Stimulated activated CD4-positive, alpha-beta T cell treated with anti-CD3 and anti-CD28 coated beads, TNF-alpha, amount 100 ng/mL, for 1 hour (primary cell): ENCODE measurements around the gene AKAP13.

Experiments used
- DNase-seq, 3 donors: peaks; one replicate each; pipeline ENCODE4 v3.0.0-alpha.2; 2020; ENCODE audit warnings: low read depth in 3 of 3, low spot score in 1 of 3

AKAP13 gene

DNA sequence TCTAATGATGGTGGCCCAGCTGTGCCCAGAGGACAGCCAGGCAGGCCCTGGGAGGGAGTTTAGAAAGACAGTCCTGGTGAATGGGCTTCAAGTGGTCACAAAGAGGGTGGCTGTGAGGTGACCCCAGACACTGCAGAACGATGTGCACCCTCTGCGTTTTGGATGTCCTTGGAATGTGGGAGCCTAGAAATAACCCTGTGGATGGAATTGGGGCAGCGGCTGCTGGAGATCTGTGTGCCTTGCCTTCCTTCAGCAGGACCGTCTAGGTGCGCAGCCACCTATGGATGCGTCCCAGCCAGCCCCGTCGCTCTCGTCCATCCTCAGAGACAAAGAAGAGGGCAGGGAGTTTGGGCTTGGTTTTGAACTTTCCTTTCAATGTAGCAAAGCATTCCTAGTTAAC, 367.8 kb downstream of the AKAP13 start:
- DNase-seq = no peak

DNA sequence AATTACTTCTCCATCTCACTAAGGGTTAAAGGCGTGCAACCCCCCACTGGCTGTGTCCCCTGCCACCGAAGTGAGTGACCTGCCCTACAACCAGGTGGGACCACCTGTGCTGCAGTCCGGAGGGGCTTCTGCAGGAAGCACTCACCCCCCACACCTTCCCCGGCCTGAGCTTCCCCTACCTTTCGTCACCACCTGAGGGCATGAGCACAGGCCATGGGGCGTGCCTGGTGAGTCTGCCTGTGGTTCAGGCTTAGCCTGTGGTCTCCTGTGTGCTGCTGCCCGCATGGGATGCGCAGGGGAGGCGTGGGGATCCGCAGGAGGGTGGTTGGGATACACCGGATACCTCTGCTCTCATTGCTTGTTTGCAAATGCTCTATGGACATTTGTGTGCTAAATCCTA, 368.3 kb downstream of the AKAP13 start:
- no peak for DNase-seq

DNA sequence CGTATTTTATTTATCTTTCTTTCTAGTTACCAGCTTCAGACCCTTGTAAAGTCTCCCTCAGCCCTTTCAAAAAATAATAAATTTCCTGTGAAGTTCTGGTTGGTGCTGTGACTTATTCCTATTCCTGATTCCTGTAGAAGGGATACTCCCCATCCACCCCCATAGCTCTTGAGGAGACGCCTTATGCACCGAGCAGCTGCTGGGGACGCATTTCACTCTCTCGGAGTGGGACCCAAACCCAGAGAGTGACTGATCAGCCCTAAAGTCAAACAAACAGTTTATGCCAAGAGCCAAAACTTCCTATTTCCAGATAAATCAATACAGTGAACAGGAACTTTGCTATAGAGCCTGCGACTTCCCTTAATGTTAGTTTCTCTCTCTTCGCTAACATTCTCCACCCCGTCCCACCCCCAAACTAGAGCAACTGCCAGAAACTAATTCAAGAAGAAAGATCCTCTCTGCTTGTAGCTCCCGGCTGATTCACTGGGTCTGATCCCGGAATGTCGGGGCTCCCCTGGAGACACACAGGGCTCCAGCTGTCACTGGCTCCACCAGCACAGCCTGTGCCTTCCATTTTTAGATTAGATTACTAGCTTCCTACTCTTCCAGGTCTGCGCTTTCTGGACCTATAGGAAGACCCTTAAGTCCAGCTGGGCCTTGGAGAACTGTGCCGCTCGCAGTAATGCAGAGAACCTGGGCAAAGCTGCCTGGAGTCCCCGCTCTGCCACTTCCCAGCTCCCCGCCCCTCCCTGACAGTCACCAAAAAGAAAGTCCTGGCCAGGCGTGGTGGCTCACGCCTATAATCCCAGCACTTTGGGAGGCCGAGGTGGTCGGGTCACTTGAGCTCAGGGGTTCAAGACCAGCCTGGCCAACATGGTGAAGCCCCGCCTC, 369.1 kb downstream of the AKAP13 start:
- DNase-seq = no peak

DNA sequence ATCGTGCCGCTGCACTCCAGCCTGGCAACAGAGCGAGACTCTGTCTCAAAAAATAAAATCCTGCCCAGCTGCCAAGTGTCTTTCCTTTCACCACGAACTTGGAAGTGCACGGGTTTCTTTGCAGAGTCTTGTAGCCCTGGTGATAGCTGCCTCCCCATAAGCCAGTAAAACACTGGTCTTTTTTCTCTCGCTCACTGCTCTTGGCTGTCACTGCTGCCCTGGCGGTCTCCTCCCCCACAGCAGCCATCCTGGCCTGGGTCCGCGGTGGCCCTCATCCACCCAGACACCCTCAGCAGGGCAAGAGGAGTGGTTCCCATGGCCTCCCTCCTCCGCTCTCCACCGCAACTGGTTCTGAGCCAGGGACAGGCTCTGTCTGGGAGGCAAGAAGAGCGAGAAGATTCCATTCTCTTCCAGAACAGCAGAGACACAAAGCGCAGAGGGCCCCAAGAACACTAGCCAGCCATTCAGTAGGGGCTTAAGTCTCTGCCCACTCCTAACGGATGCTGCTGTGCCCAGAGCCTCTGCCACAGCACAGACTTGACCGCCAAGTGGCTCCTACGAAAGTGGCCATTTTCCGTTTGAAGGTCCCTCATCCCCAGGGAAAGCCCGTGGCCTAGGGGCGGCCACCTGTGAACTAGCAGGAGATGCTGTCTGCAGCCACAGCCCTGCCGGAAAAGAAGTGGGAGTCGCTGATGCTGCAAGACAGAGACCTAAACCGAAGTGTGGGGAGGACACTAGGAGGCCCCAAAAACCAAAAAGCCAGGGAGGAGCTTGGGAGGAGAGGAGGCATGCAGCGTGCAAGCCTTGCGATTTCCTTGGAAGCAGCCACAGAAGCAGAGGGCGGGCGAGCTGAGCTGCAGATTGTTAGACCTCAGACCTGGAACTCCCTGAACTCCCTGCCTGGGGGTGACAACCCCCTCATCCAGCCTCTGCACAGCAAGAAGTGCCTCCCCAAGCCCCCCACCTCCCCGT, 370.2 kb downstream of the AKAP13 start:
- no peak for DNase-seq

DNA sequence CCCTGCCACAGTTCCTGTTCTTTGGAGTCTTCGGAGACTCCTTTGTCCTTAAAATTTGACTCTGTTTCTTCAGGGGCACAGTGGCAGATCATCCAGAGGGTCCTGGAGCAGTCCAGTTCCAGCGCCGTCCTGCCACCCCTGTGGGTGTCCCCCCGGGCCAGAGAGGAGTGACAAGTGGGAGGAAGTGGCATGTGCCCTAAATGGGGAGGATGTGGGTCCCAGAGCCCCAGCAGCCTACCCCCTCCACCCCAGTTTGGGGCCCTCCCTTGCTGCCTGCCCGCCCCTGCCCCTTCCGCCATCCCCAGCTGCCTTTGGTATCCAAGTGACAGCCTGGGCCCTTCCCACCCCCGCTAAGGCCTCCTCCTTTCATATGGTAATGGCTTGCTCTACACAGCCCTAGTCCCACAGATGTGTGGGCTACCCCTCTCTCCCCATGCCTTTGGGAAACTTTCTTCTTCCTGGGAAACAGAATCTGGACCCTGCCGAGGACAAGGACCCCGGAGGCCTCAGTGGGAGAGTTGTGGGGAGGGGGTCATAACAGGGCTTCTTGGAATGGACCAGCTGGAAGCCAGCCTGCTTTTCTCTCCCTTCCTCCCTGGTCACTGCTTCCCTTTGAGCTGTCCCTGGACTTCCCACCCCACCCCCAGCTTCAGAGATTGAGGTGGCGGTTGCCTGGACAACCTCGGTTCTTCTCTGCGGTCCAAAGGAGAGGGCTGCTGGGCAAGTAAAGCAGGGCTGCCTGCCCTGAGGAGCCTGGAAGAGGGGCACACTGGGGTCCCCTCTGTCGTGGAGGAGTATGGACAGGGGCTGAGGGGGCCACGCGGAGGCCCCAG, 371.1 kb downstream of the AKAP13 start:
- no peak for DNase-seq

DNA sequence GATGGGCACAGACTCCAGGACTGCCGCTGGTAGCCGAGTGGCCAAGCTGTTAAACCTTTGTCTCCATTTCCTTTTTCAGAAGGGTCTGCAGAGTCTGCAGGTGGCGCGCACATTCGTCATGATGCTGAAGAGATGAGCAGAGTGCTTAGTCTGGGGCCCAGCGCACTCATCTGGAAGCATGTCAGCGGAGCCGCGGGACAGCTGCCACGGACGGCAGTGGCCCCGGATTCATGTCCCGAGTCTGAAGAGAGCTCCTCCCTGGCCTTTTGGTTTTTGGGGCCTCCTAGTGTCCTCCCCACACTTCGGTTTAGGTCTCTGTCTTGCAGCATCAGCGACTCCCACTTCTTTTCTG, 371.7 kb downstream of the AKAP13 start:
- DNase-seq = no peak

DNA sequence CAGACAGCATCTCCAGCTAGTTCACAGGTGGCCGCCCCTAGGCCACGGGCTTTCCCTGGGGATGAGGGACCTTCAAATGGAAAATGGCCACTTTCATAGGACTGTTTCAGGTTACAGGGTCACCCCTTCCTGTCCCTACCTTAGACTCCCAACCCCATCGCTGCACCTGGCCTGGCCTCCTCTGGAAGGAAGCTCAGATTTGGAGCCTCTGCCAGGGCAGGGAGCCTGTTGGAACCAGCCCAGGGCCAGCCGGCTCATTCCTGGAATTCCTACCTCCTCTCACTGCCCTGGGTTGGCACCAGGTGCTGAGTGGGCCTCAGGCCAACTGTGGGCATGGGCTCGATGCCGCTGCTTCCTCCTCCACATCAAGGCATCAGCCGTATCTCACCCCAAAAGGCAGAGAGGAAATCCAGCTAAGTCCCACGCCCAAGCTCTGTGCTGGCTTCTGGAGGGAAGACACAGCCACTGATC, 372.1 kb downstream of the AKAP13 start:
- no peak for DNase-seq

DNA sequence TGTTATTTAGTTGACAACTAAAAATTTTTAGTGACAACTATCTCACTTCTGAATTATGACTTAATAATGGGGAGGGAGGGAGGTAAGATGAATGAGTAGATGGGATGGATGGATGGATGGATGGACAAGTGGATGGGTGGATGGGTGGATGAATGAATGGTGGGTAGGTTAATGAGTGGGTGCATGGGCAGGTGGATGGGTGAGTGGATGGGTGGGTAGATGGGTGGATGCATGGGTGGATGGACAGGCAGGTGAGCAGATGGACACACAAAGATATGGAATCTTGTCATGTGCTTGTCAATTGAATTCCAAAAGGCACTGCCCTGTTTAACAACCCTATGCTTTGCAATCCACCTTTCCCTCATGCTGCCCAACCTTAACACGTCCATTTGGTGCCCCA, 372.9 kb downstream of the AKAP13 start:
- no peak for DNase-seq

DNA sequence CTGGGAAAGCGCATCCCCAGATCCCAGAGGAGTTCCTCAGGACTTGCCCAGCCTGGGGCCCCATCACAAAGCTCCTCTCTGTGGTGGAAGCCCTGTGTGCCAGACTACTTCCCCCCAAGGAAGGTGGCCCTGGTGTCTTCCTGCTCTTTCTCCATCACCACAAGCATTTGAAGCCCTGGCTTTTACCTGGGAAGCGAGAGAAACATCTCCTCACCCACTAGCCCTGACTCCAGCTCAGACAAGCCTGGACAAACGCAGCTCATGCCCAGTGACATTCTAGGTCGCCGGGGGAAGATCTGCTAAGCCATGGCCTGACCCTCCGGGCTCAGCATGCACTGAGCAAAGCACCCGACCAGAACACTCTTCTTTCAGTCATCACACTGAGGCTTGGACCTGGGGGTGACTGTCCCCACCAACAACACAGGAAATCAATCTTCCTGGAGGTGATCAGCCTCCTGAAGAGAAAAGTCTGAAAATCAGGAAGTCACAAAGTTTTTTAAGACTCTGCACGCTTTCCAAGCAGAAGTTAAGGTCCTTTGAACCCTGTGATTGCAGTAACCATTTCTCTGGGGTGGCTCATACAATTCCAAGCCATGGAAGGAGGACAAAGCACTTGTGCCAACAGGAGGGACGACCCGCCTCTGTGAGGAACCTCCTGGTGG, 373.5 kb downstream of the AKAP13 start:
- no peak for DNase-seq

DNA sequence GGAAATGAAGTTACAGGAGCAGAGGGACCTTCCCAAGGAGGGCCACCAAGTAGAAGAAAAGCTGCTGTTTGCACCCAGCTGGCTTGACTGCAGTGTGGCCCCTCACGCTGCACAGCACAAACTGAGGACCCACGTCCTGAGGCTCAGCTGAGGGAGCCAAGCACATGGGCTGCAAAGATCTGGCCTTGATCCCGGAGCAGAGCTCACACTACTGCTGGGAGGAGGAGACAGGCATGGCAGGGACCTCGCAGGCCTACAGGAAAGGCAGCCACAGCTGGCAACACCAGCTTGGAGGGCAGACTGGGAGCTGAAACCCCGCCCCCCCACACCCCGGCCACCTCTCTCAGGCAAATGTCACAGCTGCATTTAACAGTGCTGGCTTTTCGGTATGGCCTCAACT, 374.6 kb downstream of the AKAP13 start:
- DNase-seq = no peak

DNA sequence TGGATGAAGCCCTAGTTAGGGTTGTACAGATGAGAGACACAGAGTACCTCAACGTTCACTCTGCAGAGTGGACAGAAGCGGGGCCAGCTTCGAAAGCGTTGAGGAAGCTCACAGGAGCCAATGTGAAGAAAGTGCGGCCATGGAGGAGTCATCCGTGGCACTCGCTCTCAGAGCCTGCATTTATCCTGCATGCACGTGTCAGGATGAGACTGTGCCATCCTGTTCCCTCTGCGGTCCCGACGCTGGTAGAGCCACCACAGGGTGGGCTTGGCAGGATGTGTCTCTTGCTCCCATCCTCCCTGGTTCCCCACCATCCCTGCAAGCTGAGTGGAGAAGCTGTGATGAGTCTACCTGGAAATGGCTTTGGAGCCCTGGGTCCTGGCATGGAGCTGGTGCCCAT, 375.1 kb downstream of the AKAP13 start:
- DNase-seq = no peak

DNA sequence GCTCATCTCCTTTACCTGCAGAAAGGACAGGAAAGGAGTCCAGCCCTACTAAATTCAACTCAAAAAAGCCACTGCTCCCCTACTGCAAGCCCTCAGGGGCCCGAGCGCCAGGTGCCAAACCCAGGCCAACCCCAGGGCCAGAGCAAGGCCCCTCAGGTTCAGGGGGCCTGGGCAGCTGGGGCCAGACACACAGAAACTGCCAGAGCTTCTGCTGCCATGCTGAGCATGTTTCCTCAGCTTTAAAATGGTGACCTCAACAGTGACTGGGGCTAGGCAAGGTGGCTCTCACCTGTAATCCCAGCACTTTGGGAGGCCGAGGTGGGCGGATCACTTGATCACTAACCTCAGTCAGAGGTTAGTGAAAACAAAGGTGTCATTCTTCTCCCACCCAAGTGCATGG, 375.5 kb downstream of the AKAP13 start:
- DNase-seq = no peak

DNA sequence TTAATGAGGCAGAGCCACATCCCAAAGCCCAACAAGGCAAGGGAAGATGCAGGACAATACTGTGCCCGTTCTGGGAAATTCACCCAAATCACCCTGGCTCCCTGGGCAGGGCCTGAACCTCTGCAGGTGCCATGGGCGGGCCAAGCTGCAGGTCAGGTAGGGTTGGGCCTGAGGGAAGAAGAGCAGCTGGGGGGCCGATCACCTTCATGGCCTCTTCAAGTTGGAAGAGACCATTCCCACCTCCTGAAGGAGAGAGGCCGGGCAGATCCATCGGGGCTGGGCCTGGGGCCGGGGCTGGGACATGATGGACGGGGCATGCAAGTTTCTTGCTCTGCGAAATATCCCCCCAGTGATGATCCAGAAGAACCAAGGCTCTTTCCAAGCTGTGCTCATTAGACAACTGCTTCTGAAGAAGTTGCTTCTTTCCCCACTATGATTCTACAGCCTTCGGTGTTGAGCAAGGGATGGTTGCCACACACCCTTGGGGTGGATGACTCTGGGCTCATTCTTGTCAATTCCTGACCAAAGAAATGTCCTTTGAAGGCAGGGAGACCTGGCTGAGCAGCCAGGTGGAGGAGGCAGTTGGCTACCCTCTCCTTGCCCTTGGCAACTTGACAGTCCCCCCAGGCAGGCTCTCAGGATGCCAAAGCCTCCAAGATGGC, 376.1 kb downstream of the AKAP13 start:
- DNase-seq = no peak

DNA sequence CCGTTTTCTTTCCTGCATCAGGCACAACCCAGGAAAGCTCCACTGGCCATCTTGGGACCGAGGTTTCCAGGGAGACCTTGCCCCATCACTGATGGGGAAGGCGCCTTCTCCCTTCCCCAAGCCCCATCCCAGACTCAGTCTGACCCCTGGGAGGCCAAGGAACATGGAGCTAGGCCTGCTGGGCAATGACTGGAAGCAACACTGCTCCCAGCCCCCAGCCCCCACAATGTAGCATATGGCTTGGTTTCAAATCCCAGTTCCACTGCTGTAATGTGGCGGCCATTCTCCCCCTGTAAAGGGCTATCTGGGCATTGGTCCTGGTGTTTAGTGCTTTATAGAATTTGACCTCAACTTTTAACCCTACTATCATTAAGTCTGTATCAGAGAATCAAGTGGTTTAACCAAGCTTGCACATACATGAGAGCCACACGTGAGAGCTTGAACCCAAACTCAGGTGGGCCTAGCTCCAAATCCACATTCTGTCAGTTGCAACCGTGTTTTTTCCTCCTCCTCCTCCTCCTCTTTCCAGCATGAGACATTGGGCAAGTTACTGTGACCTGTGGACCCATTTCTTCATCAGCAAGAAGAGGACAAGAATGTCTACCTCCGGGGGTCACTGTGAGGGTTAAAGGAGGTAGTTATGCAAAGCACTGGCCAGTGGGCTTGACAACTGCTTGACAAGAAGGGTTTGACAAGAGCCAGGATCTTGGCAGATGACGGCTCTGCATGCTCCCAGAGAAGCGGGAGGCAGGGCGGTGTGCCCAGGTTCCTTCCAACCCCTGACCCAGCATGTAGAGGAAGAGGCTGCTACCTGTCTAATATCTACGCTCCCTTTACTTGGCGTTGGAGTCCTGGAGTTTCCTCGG, 376.9 kb downstream of the AKAP13 start:
- no peak for DNase-seq

DNA sequence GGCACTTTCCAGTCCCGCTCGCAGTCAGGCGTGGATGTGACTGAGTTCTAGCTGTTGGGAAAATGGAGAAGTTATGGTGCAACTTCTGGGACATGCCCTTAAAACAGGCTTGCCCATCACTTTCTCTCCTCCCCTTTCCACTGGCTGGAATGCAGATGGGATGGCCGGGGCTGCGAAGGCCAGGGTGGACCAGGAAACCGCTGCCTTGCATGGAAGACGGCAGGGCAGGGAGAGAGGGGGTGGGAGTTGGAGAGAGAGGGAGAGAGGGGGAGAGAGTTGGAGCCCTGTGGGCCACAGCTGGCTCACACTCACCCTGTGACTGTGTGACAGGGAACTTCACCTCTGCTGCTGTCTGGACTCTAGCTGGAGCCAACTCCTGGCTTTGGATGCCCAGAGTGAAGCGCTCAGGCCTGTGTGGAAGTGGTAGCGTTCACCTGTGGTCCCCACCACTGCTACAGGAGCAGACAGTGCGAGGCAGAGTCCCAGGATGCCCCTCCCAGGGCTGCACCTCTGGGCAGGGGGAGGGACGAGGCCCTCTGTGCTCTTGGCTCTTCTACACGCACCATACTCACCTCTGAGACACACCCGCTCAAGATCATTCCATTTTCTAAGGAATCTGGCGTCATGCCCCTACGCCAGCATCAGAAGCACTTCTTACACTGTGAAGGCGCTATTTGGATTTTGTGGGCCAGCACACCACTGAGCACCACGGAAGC, 377.7 kb downstream of the AKAP13 start:
- DNase-seq = no peak

DNA sequence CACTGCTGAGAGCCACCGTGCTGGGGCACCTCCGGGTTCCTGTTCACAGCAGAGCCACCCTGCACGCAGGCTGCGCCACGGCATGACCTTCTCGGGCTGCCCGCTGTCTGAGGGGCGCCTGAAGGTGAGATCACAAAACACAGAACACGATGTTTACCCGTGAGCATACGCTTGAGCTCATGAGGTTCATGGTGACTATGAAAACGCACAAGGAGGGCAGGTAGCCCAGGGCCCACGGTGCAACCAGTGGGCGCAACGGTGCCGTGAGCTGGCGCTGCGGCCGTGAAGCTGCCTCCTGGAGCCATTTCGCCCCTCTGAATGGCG, 378.2 kb downstream of the AKAP13 start:
- DNase-seq = no peak

DNA sequence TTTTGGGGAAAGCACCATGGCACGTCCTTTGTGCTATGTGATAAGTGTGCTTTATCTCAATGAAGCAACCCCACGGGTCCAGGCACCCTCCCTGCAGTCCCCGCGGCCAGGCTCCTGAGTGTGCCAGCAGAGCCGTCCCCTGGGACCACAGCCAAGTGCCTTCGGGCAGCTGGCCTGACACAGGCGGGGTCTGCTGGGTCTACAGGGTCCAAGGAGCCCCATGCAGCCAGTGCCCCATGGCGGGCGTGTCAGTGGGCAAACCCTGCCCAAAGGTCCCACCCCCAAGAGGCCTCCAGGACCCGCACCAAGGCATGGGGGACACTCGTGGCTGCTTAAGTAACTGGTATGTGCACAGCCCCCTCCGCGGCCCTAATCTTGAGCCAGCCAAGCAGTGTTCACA, 379.0 kb downstream of the AKAP13 start:
- no peak for DNase-seq

DNA sequence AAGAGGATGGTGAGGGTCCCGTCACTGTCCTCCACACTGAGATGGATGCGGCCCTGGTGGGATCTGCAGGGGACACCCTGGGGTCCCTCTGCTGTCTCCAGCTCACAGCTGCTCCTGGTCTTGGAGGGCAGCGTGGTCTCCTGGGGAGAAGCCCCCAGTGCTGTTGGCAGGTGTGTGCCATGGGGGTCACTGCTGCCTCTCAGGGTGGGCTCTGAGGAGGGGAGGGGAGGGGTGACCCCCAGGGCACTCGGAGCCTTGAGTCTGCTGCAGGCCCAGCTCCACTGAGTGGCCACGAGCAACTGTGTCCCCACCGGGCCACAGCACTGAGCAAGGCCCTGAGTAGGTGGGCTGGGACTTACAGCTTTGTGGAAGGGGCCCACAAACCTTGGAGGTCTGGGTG, 379.6 kb downstream of the AKAP13 start:
- DNase-seq = no peak
